Neural cell (in vitro differentiated cells): ENCODE data around the gene FOCAD.

Experiments
- EZH2 ChIP-seq: fragments of 200-600, 300-800 bp; shearing (Covaris generic), sonication (generic); IDR thresholded peaks from 2 replicates; pipeline ENCODE4 v1.6.1; 2014; ENCODE audit warnings: antibody characterized with exemption, low read length, borderline replicate concordance, mild to moderate bottlenecking; ENCODE audit not compliant: insufficient read depth, poor library complexity, severe bottlenecking
- POLR2AphosphoS5 ChIP-seq: IDR thresholded peaks from 2 replicates; pipeline ENCODE4 v1.6.1; 2012
- RAD21 ChIP-seq: fragments of 450-650 bp; conservative IDR thresholded peaks from 2 replicates; pipeline ENCODE4 v1.6.1; 2014; ENCODE audit warnings: antibody characterized with exemption, mild to moderate bottlenecking, moderate library complexity
- SMC3 ChIP-seq: fragments of 450-650 bp; conservative IDR thresholded peaks from 2 replicates; pipeline ENCODE4 v1.6.1; 2014; ENCODE audit warnings: antibody characterized with exemption, mild to moderate bottlenecking, moderate library complexity; ENCODE audit not compliant: poor library complexity
- TF ChIP-seq, protein P1 (sequence below): fragments of 450-650 bp; IDR thresholded peaks from 2 replicates; pipeline ENCODE4 v1.5.1; 2014; ENCODE audit warnings: antibody characterized with exemption, mild to moderate bottlenecking, moderate library complexity; ENCODE audit not compliant: poor library complexity, severe bottlenecking
- TF ChIP-seq, protein P2 (sequence below): IDR thresholded peaks from 2 replicates; pipeline ENCODE4 v1.6.1; 2012; ENCODE audit warnings: borderline replicate concordance

DNA sequence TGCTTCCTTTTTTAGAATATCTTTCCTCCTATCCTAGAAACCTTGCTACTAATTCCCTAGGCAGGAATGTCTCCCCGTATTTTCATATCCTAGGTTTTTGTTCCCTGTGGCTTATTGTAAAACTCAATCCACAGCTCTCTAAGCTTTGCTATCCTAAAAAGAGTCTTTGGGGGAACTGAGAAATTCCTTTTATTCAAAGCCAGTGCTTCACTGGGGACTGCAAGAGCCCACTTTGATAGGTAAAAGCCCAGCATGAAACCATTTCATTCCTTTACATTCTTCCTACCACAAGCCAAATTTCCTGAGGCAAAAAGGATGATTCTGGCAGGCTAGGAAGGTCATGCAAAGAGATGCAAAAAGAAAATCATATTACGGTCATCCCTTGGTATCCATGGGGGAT is 353.2 kb downstream of the FOCAD start:
- TF ChIP-seq, protein P1, sequence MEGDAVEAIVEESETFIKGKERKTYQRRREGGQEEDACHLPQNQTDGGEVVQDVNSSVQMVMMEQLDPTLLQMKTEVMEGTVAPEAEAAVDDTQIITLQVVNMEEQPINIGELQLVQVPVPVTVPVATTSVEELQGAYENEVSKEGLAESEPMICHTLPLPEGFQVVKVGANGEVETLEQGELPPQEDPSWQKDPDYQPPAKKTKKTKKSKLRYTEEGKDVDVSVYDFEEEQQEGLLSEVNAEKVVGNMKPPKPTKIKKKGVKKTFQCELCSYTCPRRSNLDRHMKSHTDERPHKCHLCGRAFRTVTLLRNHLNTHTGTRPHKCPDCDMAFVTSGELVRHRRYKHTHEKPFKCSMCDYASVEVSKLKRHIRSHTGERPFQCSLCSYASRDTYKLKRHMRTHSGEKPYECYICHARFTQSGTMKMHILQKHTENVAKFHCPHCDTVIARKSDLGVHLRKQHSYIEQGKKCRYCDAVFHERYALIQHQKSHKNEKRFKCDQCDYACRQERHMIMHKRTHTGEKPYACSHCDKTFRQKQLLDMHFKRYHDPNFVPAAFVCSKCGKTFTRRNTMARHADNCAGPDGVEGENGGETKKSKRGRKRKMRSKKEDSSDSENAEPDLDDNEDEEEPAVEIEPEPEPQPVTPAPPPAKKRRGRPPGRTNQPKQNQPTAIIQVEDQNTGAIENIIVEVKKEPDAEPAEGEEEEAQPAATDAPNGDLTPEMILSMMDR: no peak
- TF ChIP-seq RAD21 (no peak), EZH2 (no peak), SMC3 (no peak), POLR2AphosphoS5 (no peak)
- TF ChIP-seq, protein P2, sequence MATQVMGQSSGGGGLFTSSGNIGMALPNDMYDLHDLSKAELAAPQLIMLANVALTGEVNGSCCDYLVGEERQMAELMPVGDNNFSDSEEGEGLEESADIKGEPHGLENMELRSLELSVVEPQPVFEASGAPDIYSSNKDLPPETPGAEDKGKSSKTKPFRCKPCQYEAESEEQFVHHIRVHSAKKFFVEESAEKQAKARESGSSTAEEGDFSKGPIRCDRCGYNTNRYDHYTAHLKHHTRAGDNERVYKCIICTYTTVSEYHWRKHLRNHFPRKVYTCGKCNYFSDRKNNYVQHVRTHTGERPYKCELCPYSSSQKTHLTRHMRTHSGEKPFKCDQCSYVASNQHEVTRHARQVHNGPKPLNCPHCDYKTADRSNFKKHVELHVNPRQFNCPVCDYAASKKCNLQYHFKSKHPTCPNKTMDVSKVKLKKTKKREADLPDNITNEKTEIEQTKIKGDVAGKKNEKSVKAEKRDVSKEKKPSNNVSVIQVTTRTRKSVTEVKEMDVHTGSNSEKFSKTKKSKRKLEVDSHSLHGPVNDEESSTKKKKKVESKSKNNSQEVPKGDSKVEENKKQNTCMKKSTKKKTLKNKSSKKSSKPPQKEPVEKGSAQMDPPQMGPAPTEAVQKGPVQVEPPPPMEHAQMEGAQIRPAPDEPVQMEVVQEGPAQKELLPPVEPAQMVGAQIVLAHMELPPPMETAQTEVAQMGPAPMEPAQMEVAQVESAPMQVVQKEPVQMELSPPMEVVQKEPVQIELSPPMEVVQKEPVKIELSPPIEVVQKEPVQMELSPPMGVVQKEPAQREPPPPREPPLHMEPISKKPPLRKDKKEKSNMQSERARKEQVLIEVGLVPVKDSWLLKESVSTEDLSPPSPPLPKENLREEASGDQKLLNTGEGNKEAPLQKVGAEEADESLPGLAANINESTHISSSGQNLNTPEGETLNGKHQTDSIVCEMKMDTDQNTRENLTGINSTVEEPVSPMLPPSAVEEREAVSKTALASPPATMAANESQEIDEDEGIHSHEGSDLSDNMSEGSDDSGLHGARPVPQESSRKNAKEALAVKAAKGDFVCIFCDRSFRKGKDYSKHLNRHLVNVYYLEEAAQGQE: no peak
